ENCODE measurements around the gene E2F3. TPM values are rescaled to one million over a fixed set of nuclear protein-coding genes. Genes with fewer than 3 reads are reported as not detected.

The E2F3 gene
- total and polyA plus RNA-seq, 2 experiments from 2014 or later: 11.1 to 12.6 TPM

GRCh38 chr6:20408851-20409250 is 7.2 kb downstream of the E2F3 start:
- Histone ChIP-seq H3K27ac (peak overlapping the region; percentile 86), H3K27me3 (no peaks in the 10 kb centered on the region), H3K4me1 (ENCODE audit: low read depth) (peaks cover 25% of the 10 kb centered on the region), H3K4me3 (no peak overlapping the region), H3K36me3 (no peaks in the 10 kb centered on the region), H3K9me3 (ENCODE audit: low read depth) (no peaks in the 10 kb centered on the region)
- DNase-seq (ENCODE audit: low read depth in 1 of 2, low spot score in 1 of 2): no peak
- TF ChIP-seq CTCF (IDR thresholded peaks at IDR 0.05; ENCODE audit: low read depth, low read length): no peak

- H3K9me3 ChIP-seq (ENCODE audit: low read depth): no peaks in the 10 kb centered on the region
- peaks cover 25% of the 10 kb centered on the region for H3K4me1 ChIP-seq (ENCODE audit: low read depth)
- peak overlapping the region; percentile 86 for H3K27ac ChIP-seq
- no peaks in the 10 kb centered on the region for H3K27me3 ChIP-seq
- no peak for TF ChIP-seq CTCF (IDR thresholded peaks at IDR 0.05; ENCODE audit: low read depth, low read length)
- H3K36me3 ChIP-seq: no peaks in the 10 kb centered on the region
- DNase-seq (ENCODE audit: low read depth in 1 of 2, low spot score in 1 of 2): no peak
- no peak overlapping the region for H3K4me3 ChIP-seq
These were observed 7.8 kb downstream of the E2F3 start for GRCh38 chr6:20409427-20409971.

GRCh38 chr6:20411544-20411943 is 9.9 kb downstream of the E2F3 start:
- no peaks in the 10 kb centered on the region for H3K9me3 ChIP-seq (ENCODE audit: low read depth)
- no peak for DNase-seq (ENCODE audit: low read depth in 1 of 2, low spot score in 1 of 2)
- peaks cover 39% of the 10 kb centered on the region for H3K4me1 ChIP-seq (ENCODE audit: low read depth)
- no peak overlapping the region for H3K4me3 ChIP-seq
- H3K27me3 ChIP-seq: no peaks in the 10 kb centered on the region
- no peak for TF ChIP-seq CTCF (IDR thresholded peaks at IDR 0.05; ENCODE audit: low read depth, low read length)
- H3K36me3 ChIP-seq: no peaks in the 10 kb centered on the region
- H3K27ac ChIP-seq: peak overlapping the region; percentile 37

- Histone ChIP-seq H3K27me3 (no peaks in the 10 kb centered on the region), H3K27ac (peak overlapping the region; percentile 37), H3K4me1 (ENCODE audit: low read depth) (peaks cover 43% of the 10 kb centered on the region), H3K4me3 (no peak overlapping the region), H3K36me3 (no peaks in the 10 kb centered on the region), H3K9me3 (ENCODE audit: low read depth) (no peaks in the 10 kb centered on the region)
- no peak for TF ChIP-seq CTCF (IDR thresholded peaks at IDR 0.05; ENCODE audit: low read depth, low read length)
- DNase-seq (ENCODE audit: low read depth in 1 of 2, low spot score in 1 of 2): no peak
These were observed 10.4 kb downstream of the E2F3 start for GRCh38 chr6:20411953-20412681.

GRCh38 chr6:20412682-20413073 is 11.0 kb downstream of the E2F3 start:
- Histone ChIP-seq H3K9me3 (ENCODE audit: low read depth) (no peaks in the 10 kb centered on the region), H3K4me3 (no peak overlapping the region), H3K4me1 (ENCODE audit: low read depth) (peaks cover 46% of the 10 kb centered on the region), H3K27me3 (no peaks in the 10 kb centered on the region), H3K27ac (no peak overlapping the region), H3K36me3 (no peaks in the 10 kb centered on the region)
- no peak for DNase-seq (ENCODE audit: low read depth in 1 of 2, low spot score in 1 of 2)
- TF ChIP-seq CTCF (IDR thresholded peaks at IDR 0.05; ENCODE audit: low read depth, low read length): no peak
